Natural killer cell (primary cell): ENCODE measurements around the gene HEPACAM. TPM values are rescaled to one million over a fixed set of nuclear protein-coding genes. Genes with fewer than 3 reads are reported as not detected.
"Not testable (repeated sequence)": the region's sequence is repeated elsewhere in the genome, so short reads cannot be mapped to it uniquely, and the experiment has no call there.

ENCODE experiments used
- ATAC-seq, 3 donors: fragments of 150-1000 bp in 2 of 3; fragments of 200-7000 bp in 1 of 3; cut with Tn5 transposase; 1 replicate in 1 of 3; 2 replicates in 2 of 3; pipeline ENCODE4 v1.10.0; 2021; ENCODE audit warnings: mild to moderate bottlenecking in 2 of 3, moderate library complexity in 2 of 3
- DNase-seq, 2 donors: peaks; one replicate each; pipeline versions ENCODE4 v3.0.0 to v3.0.0-alpha.2; 2013 to 2021; ENCODE audit warnings: mixed read lengths in 1 of 2
- H3K27ac ChIP-seq: one replicate; pipeline ENCODE4 v1.5.1; 2013; ENCODE audit warnings: mild to moderate bottlenecking, low read length
- H3K27me3 ChIP-seq: one replicate; pipeline ENCODE4 v1.6.1; 2013; ENCODE audit warnings: low read length; ENCODE audit not compliant: control insufficient read depth, insufficient read depth
- H3K36me3 ChIP-seq: one replicate; pipeline ENCODE4 v1.6.1; 2013; ENCODE audit warnings: low read length; ENCODE audit not compliant: control insufficient read depth, insufficient read depth
- H3K4me1 ChIP-seq: one replicate; pipeline ENCODE4 v1.6.1; 2013; ENCODE audit warnings: low read length; ENCODE audit not compliant: control insufficient read depth, insufficient read depth
- H3K4me3 ChIP-seq: one replicate; pipeline ENCODE4 v1.5.1; 2013; ENCODE audit warnings: low read length
- H3K9me3 ChIP-seq: one replicate; pipeline ENCODE4 v1.6.1; 2013; ENCODE audit warnings: low read length; ENCODE audit not compliant: control insufficient read depth, insufficient read depth
- H3K27ac Mint-ChIP-seq, 2 donors: one replicate each; pipeline ENCODE4 v1.8.0; 2022; ENCODE audit warnings: mild to moderate bottlenecking in 2 of 2, mixed read lengths in 2 of 2, moderate library complexity in 1 of 2
- H3K27me3 Mint-ChIP-seq, 2 donors: one replicate each; pipeline ENCODE4 v1.8.0; 2022; ENCODE audit warnings: low read depth in 2 of 2, mixed read lengths in 2 of 2
- H3K36me3 Mint-ChIP-seq: one replicate; pipeline ENCODE4 v1.8.0; 2022; ENCODE audit warnings: mixed read lengths
- H3K4me1 Mint-ChIP-seq, 2 donors: one replicate each; pipeline ENCODE4 v1.8.0; 2022; ENCODE audit warnings: mixed read lengths in 2 of 2
- H3K4me3 Mint-ChIP-seq: one replicate; pipeline ENCODE4 v1.8.0; 2022; ENCODE audit warnings: mild to moderate bottlenecking, moderate library complexity, mixed read lengths
- H3K9me3 Mint-ChIP-seq, 2 donors: one replicate each; pipeline ENCODE4 v1.8.0; 2022; ENCODE audit warnings: mixed read lengths in 2 of 2
- WGBS: methylation state at CpG from one replicate; pipeline ENCODE4 v1.1.7; 2013; ENCODE audit warnings: missing lambda C conversion rate; ENCODE audit not compliant: insufficient coverage; 5-methylcytosine and 5-hydroxymethylcytosine counted together
- intact Hi-C: fragments of 100-400 bp; cut with micrococcal nuclease; formaldehyde crosslinking; loops from one replicate; pipeline ENCODE4 v1.14.2; 2022
- total RNA-seq, 4 donors: library from RNA; stranded (reverse); fragments of 120-200 nt in 1 of 4; gene quantifications; one replicate each; pipeline versions ENCODE4 v1.2.3 to v1.2.4, GENCODE V29; 2013 to 2022
- TF ChIP-seq, protein P1 (sequence below): fragments of 200-600 bp; IDR thresholded peaks from one replicate; pipeline ENCODE4 v1.8.0; 2022; ENCODE audit warnings: antibody characterized with exemption

HEPACAM gene
- total RNA-seq, 3 donors from 2014 or later (not counting 1 experiment from before 2014, with no cell fraction given), result not detected

GRCh38 chr11:124971810-124972209 is 36.0 kb upstream of the HEPACAM start:
- WGBS, result no CpG with 5 or more reads among the region's 2 CpGs
- no peaks in the 10 kb centered on the region for H3K27me3 ChIP-seq
- H3K4me3 ChIP-seq, result no peak overlapping the region
- no peak overlapping the region for H3K27ac ChIP-seq
- Mint-ChIP-seq H3K4me1 (no peaks in the 10 kb centered on the region), H3K27me3 (no peaks in the 10 kb centered on the region), H3K9me3 (no peaks in the 10 kb centered on the region), H3K4me3 (no peak overlapping the region), H3K36me3 (no peaks in the 10 kb centered on the region), H3K27ac (no peak overlapping the region)
- TF ChIP-seq, protein P1, sequence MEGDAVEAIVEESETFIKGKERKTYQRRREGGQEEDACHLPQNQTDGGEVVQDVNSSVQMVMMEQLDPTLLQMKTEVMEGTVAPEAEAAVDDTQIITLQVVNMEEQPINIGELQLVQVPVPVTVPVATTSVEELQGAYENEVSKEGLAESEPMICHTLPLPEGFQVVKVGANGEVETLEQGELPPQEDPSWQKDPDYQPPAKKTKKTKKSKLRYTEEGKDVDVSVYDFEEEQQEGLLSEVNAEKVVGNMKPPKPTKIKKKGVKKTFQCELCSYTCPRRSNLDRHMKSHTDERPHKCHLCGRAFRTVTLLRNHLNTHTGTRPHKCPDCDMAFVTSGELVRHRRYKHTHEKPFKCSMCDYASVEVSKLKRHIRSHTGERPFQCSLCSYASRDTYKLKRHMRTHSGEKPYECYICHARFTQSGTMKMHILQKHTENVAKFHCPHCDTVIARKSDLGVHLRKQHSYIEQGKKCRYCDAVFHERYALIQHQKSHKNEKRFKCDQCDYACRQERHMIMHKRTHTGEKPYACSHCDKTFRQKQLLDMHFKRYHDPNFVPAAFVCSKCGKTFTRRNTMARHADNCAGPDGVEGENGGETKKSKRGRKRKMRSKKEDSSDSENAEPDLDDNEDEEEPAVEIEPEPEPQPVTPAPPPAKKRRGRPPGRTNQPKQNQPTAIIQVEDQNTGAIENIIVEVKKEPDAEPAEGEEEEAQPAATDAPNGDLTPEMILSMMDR, result no peak
- H3K9me3 ChIP-seq, result no peaks in the 10 kb centered on the region
- H3K36me3 ChIP-seq, result no peaks in the 10 kb centered on the region
- H3K4me1 ChIP-seq, result no peaks in the 10 kb centered on the region
- intact Hi-C loops, result no loop called here
- no peak for ATAC-seq
- no peak for DNase-seq

- Mint-ChIP-seq H3K4me1 (no peaks in the 10 kb centered on the region), H3K27ac (no peak overlapping the region), H3K36me3 (no peaks in the 10 kb centered on the region), H3K27me3 (no peaks in the 10 kb centered on the region), H3K9me3 (no peaks in the 10 kb centered on the region), H3K4me3 (no peak overlapping the region)
- H3K27ac ChIP-seq, result no peak overlapping the region
- no peaks in the 10 kb centered on the region for H3K4me1 ChIP-seq
- no peaks in the 10 kb centered on the region for H3K27me3 ChIP-seq
- H3K9me3 ChIP-seq, result no peaks in the 10 kb centered on the region
- TF ChIP-seq, protein P1, result no peak
- no peak overlapping the region for H3K4me3 ChIP-seq
- 100% methylated on average over 1 of the region's 2 CpGs for WGBS
- DNase-seq (no peak), ATAC-seq (no peak)
- H3K36me3 ChIP-seq, result no peaks in the 10 kb centered on the region
- intact Hi-C loops, result no loop called here
Observed at GRCh38 chr11:124970925-124971324, 35.1 kb upstream of the HEPACAM start.

GRCh38 chr11:124968197-124968596 is 32.4 kb upstream of the HEPACAM start:
- 94% methylated on average over 13 of the region's 13 CpGs for WGBS
- H3K4me1 Mint-ChIP-seq, H3K27me3 ChIP-seq, H3K9me3 ChIP-seq, H3K9me3 Mint-ChIP-seq, H3K27ac ChIP-seq, intact Hi-C loops, ATAC-seq, DNase-seq, H3K36me3 ChIP-seq, H3K4me3 ChIP-seq, H3K27me3 Mint-ChIP-seq, H3K4me1 ChIP-seq, H3K4me3 Mint-ChIP-seq, H3K36me3 Mint-ChIP-seq, H3K27ac Mint-ChIP-seq: not testable (repeated sequence)

DNA sequence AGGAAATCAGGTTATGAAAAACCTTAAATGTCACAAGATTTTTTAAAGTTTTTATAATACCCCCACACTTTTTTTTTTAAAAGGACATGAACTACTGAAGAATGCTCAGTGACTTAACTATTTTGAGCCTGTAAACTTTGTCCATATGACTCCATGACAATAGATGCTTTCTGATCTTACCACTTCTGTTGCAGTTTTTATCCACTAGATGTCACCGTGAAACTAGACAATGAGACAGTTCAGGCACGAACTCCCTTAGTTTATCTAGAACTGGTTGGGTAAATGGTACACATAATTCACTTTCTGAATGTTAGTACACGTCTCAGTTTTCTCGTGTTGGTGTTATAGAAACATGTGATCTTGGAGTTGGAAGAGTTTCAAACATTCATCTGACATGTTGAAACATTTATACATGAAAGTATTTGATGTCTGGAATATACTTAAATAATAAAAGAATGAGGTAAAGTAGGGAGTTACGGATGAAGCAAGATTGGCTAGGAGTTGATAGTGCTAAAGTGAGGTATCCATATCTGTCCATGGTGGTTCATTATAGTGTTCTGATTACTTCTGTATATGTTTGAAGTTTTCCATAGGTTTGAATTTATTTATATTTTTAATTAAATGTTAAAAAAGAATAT is 26.2 kb upstream of the HEPACAM start:
- DNase-seq (peak in 1 of 2 donors; percentile 84), ATAC-seq (peak; percentile 90 to 99 (median 97))
- Histone ChIP-seq H3K27me3 (no peaks in the 10 kb centered on the region), H3K27ac (no peak overlapping the region), H3K4me1 (no peaks in the 10 kb centered on the region), H3K36me3 (no peaks in the 10 kb centered on the region), H3K4me3 (no peak overlapping the region), H3K9me3 (no peaks in the 10 kb centered on the region)
- H3K9me3 Mint-ChIP-seq, result no peaks in the 10 kb centered on the region
- no peaks in the 10 kb centered on the region for H3K27me3 Mint-ChIP-seq
- 95% methylated on average over 1 of the region's 5 CpGs for WGBS
- TF ChIP-seq, protein P1, result peak; percentile 81
- H3K4me1 Mint-ChIP-seq, result no peaks in the 10 kb centered on the region
- no peak overlapping the region for H3K27ac Mint-ChIP-seq
- intact Hi-C loops, result loop anchor here (1.0 to 2.0 kb wide), 3 partner anchors 179 to 443 kb away; no protein-coding TSS in a partner anchor
- no peaks in the 10 kb centered on the region for H3K36me3 Mint-ChIP-seq
- H3K4me3 Mint-ChIP-seq, result no peak overlapping the region
